PC-9 (cell line): ENCODE results near the gene ATP2C2. TPM values are rescaled to one million over a fixed set of nuclear protein-coding genes. Genes with fewer than 3 reads are reported as not detected.

Source experiments
- BruUV-seq: library from RNA; stranded (reverse); fragments of 400-500 nt; replicated peaks from 2 replicates; lab custom pipeline; 2021; lab: Mats Ljungman, UMichigan
- CTCF ChIA-PET: fragments of 300-600 bp; sonication (Branson Sonifier 250); formaldehyde crosslinking; loops from one replicate; lab custom pipeline; 2022; ENCODE audit warnings: antibody characterized with exemption; lab: Charles Lee
- POLR2A ChIA-PET: fragments of 300-600 bp; sonication (Branson Sonifier 250); formaldehyde crosslinking; loops from one replicate; lab custom pipeline; 2022; ENCODE audit warnings: antibody characterized with exemption; ENCODE audit not compliant: unreplicated experiment; lab: Charles Lee
- DNase-seq, 2 experiments: peaks; one replicate each; pipeline versions ENCODE4 v3.0.0 to v3.0.0-alpha.2; 2015 to 2022; ENCODE audit warnings: mixed read lengths in 1 of 2
- H2AFZ ChIP-seq: fragments of 200-600 bp; sonication (generic); 2 replicates; pipeline ENCODE4 v1.8.1; 2017; ENCODE audit warnings: antibody characterized with exemption
- H3F3A ChIP-seq: fragments of 200-600 bp; sonication (generic); 2 replicates; pipeline ENCODE4 v1.8.1; 2017; ENCODE audit warnings: antibody characterized with exemption, mild to moderate bottlenecking, low read depth; ENCODE audit not compliant: insufficient read depth
- H3K27ac ChIP-seq: fragments of 200-600 bp; sonication (generic); 2 replicates; pipeline ENCODE4 v1.6.1; 2016; ENCODE audit warnings: mixed run types
- H3K27me3 ChIP-seq: fragments of 200-600 bp; sonication (generic); 2 replicates; pipeline ENCODE4 v1.6.1; 2016; ENCODE audit warnings: low read depth, mixed run types; ENCODE audit not compliant: insufficient read depth
- H3K36me3 ChIP-seq: fragments of 200-600 bp; sonication (generic); 2 replicates; pipeline ENCODE4 v1.6.1; 2016; ENCODE audit warnings: low read depth, mixed run types
- H3K4me1 ChIP-seq: fragments of 200-600 bp; sonication (generic); replicated peaks from 2 replicates; pipeline ENCODE4 v1.6.1; 2016; ENCODE audit warnings: mixed run types; ENCODE audit not compliant: insufficient read depth
- H3K4me2 ChIP-seq: fragments of 200-600 bp; sonication (generic); 2 replicates; pipeline ENCODE4 v1.6.1; 2017; ENCODE audit warnings: mixed run types
- H3K4me3 ChIP-seq: fragments of 200-600 bp; sonication (generic); 2 replicates; pipeline ENCODE4 v1.6.1; 2016; ENCODE audit warnings: mixed run types
- H3K79me2 ChIP-seq: fragments of 200-600 bp; sonication (generic); 2 replicates; pipeline ENCODE4 v1.6.1; 2017; ENCODE audit warnings: low read depth, mixed run types
- H3K9me2 ChIP-seq: fragments of 200-600 bp; sonication (generic); 2 replicates; pipeline ENCODE4 v1.8.1; 2017; ENCODE audit warnings: mild to moderate bottlenecking; ENCODE audit not compliant: insufficient read depth
- H3K9me3 ChIP-seq: fragments of 200-600 bp; sonication (generic); 2 replicates; pipeline ENCODE4 v1.8.1; 2016; ENCODE audit warnings: low read depth; ENCODE audit not compliant: insufficient read depth
- H4K20me1 ChIP-seq: fragments of 200-600 bp; sonication (generic); 2 replicates; pipeline ENCODE4 v1.8.1; 2017; ENCODE audit not compliant: insufficient read depth
- CTCF ChIP-seq: fragments of 200-600 bp; sonication (generic); conservative IDR thresholded peaks from 2 replicates; pipeline ENCODE4 v1.6.1; 2017; ENCODE audit warnings: mixed run types, antibody characterized with exemption, mild to moderate bottlenecking, moderate library complexity
- EZH2 ChIP-seq: fragments of 200-600 bp; sonication (generic); IDR thresholded peaks from 2 replicates; pipeline ENCODE4 v1.8.0; 2017; ENCODE audit warnings: antibody characterized with exemption, low read depth
- intact Hi-C: fragments of 100-400 bp; cut with micrococcal nuclease; formaldehyde crosslinking; loops from one replicate; pipeline ENCODE4 v1.10.0; 2022; ENCODE audit not compliant: unreplicated experiment
- total RNA-seq: library from RNA; stranded (reverse); gene quantifications from 2 replicates; pipeline ENCODE4 v1.2.3, GENCODE V29; 2021

ATP2C2 gene
- total RNA-seq, 1 experiment from 2014 or later, result 17.2 TPM

DNA sequence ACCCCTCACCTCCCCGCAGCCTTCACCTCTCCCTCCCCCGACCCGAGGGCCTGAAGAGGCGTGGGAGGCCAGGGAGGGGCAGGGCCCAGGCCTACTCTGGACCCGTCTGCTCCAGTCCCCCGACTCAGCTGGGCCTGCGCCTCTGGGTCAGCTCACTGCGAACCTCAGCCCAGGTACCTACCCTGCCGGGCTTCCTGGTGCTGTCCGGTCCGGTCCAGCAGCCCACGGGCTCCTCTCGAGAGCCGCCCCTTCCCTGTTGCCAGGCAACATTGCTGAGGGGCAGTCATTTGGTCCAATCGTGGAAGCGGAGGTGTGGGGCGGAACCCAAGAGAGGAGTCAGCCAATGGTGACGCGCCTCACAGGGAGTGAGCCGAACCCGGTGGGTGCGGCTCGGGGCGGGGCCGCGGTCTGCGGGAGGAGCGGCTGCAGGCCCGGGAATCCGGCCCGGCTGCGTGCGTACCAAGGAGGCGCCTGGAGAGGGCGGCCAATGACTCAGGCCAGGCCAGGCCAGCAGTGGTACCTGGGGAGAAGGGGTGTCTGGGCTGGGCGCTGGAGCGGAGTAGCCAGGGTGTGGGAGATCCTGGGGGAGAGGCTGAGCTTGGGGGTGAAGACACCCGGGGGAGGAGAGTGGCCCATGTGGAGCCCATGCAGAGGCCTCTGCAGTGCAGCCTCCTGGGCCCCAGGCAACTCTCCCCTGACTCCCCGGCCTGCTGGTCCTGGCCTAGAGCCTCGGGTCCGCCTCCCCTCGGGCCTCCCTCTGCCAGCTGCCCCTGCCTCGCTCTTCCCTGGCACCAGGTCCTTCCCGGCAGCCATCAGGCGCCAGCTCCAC, 136.3 kb downstream of the ATP2C2 start, which contains the start of gene MEAK7:
Gene MEAK7, minus strand, starts transcription at position 240 of the 829 bp plus-strand sequence. CDS start 6,573 bp downstream, outside the sequence.
- intact Hi-C loops, result loop anchor here (1.0 to 5.0 kb wide), 6 partner anchors 114 to 552 kb away; partner anchors contain the start of genes COTL1 and OSGIN1
- ChIA-PET CTCF (interaction anchor here (0.5 to 0.9 kb wide), 4 partner anchors 115 to 403 kb away, joined by 3 to 8 read pairs (median 3); no protein-coding TSS in a partner anchor), POLR2A (interaction anchor here (0.5 to 0.7 kb wide), 4 partner anchors 113 to 606 kb away, joined by 3 to 5 read pairs (median 3); partner anchors contain the start of genes COTL1 and MLYCD)
- Histone ChIP-seq H3K36me3 (0 out of 2 replicates have a peak, but pooled peaks cover 8% of the 10 kb centered on the region), H3K4me1 (peaks cover 59% of the 10 kb centered on the region), H3K9me3 (no peaks in the 10 kb centered on the region), H3F3A (peaks cover 45% of the 10 kb centered on the region), H4K20me1 (no peaks in the 10 kb centered on the region), H3K9me2 (no peaks in the 10 kb centered on the region), H3K4me3 (peak within 1 kb of the TSS; percentile 92), H2AFZ (peak within 1 kb of the TSS; percentile 77; the same call in 1 of the 2 replicates), H3K79me2 (peaks cover 36% of the 10 kb centered on the region), H3K4me2 (peak within 1 kb of the TSS; percentile 90), H3K27me3 (no peaks in the 10 kb centered on the region), H3K27ac (peak within 1 kb of the TSS; percentile 99)
- TF ChIP-seq EZH2, result no peak
- TF ChIP-seq CTCF, result no peak
- BruUV-seq, result no TSS peak
- peak; percentile 95 to 99 for DNase-seq

DNA sequence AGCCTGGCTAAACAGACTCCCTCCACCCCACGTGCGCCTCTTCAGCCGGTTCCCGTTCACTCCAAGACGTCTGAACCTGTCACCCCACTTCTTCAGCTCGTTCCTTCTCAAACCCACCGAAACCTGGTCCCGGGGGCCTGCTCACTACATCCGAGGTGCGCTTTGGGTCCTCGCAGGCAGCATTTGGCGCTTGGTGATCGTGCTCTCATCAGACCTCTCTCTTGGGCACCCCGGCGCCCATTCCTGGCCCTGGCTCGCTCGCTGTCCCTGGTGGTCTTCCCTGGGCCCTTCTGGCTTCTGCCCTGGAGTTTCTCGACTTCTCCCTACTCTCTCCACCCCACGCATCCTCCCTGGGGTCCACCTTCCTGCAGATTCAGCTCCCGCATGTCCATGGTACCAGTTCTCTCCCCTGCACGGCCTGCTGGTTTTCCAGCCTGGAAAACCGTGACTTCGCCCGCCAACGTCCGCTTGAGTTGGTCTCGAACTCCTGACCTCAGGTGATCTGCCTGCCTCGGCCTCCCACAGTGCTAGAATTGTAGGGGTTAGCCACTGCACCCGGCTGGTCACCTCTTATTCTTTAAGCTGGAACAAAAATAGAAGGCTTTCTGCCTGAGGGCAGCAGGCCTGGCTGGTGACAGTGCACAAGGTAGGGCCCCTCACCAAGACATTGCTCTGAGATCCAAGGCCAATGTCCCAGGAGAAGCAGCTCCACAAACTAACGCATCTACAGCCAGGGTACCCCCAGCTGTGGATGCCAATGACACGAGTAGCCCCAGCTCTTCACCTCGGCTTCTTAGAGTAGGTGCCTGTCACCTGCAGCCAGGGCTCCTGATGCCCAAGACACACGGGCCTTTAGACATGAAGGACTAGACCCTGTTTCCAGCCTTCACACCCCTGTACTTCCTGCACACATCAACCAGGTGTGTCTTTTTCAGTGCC, 137.2 kb downstream of the ATP2C2 start:
- H3K4me2 ChIP-seq, result peak overlapping the region; percentile 84
- peaks cover 50% of the 10 kb centered on the region for H3K4me1 ChIP-seq
- peak overlapping the region; percentile 59 for H3K27ac ChIP-seq
- no peaks in the 10 kb centered on the region for H3K27me3 ChIP-seq
- intact Hi-C loops, result loop anchor here (1.0 to 2.0 kb wide), 2 partner anchors 117 to 225 kb away; no protein-coding TSS in a partner anchor
- peak overlapping the region; percentile 92; the same call in 1 of the 2 replicates for H3K4me3 ChIP-seq
- TF ChIP-seq CTCF (no peak), EZH2 (no peak)
- H3K9me2 ChIP-seq, result no peaks in the 10 kb centered on the region
- no peaks in the 10 kb centered on the region for H3K9me3 ChIP-seq
- H3F3A ChIP-seq, result peaks cover 39% of the 10 kb centered on the region
- peaks cover 27% of the 10 kb centered on the region for H3K79me2 ChIP-seq
- BruUV-seq, result TSS peak; percentile 25
- 0 out of 2 replicates have a peak, but pooled peaks cover 1% of the 10 kb centered on the region for H3K36me3 ChIP-seq
- CTCF ChIA-PET, result interaction anchor here (0.6 to 1.1 kb wide), 8 partner anchors 40 to 421 kb away, joined by 3 to 8 read pairs (median 4); partner anchors contain the start of gene TAF1C
- H2AFZ ChIP-seq, result peak overlapping the region; percentile 61; the same call in 1 of the 2 replicates
- DNase-seq, result peak in 1 of 2 experiments; percentile 52
- POLR2A ChIA-PET, result interaction anchor here (0.6 to 0.7 kb wide), 4 partner anchors 11 to 329 kb away, joined by 3 to 6 read pairs (median 3); partner anchors contain the start of gene COTL1
- H4K20me1 ChIP-seq, result no peaks in the 10 kb centered on the region
